ENCODE data around the gene ZDHHC14. TPM values are rescaled to one million over a fixed set of nuclear protein-coding genes. Genes with fewer than 3 reads are reported as not detected.

ZDHHC14 gene
- total RNA-seq, 4 donors from 2014 or later, result 7.3 to 14.4 (median 8.1) TPM

DNA sequence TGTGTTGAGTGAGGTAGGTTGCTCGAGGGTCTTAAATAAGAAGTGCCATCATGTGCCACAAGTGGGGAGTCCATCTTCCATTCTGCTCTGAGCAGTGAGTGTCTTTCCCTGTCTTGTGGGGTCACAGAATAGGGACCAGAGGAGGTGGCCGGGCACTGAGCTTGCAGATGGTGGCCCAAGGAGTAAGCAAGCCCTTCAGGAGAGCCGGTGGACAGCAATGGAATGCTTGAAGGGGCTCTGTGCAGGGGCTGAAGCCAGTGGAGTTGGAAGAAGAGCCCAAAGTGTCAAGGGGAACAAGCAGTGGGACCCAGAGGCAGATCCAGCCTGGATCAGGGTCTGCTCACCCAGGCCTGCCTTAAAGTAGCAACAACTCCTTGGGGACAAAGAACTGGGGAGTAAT lies 228.6 kb downstream of the ZDHHC14 start:
- H3K36me3 ChIP-seq, result no peaks in the 10 kb centered on the region
- H3K4me1 ChIP-seq, result no peaks in the 10 kb centered on the region
- 83 to 100% methylated on average over 1 to 3 of the region's 3 CpGs for WGBS, 2 donors (ENCODE audit: low coverage in 1 of 2)
- no peak overlapping the region for H3K27ac ChIP-seq
- no peak overlapping the region for H3K4me3 ChIP-seq
- no peak for ATAC-seq
- TF ChIP-seq POLR2A (IDR thresholded peaks at IDR 0.05) (no peak), POLR2AphosphoS5 (IDR thresholded peaks at IDR 0.05) (no peak), EP300 (IDR thresholded peaks at IDR 0.05) (no peak)
- TF ChIP-seq, protein P1, sequence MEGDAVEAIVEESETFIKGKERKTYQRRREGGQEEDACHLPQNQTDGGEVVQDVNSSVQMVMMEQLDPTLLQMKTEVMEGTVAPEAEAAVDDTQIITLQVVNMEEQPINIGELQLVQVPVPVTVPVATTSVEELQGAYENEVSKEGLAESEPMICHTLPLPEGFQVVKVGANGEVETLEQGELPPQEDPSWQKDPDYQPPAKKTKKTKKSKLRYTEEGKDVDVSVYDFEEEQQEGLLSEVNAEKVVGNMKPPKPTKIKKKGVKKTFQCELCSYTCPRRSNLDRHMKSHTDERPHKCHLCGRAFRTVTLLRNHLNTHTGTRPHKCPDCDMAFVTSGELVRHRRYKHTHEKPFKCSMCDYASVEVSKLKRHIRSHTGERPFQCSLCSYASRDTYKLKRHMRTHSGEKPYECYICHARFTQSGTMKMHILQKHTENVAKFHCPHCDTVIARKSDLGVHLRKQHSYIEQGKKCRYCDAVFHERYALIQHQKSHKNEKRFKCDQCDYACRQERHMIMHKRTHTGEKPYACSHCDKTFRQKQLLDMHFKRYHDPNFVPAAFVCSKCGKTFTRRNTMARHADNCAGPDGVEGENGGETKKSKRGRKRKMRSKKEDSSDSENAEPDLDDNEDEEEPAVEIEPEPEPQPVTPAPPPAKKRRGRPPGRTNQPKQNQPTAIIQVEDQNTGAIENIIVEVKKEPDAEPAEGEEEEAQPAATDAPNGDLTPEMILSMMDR (IDR thresholded peaks at IDR 0.05), result no peak
- no peaks in the 10 kb centered on the region for H3K27me3 ChIP-seq
- H3K9me3 ChIP-seq, result no peaks in the 10 kb centered on the region

DNA sequence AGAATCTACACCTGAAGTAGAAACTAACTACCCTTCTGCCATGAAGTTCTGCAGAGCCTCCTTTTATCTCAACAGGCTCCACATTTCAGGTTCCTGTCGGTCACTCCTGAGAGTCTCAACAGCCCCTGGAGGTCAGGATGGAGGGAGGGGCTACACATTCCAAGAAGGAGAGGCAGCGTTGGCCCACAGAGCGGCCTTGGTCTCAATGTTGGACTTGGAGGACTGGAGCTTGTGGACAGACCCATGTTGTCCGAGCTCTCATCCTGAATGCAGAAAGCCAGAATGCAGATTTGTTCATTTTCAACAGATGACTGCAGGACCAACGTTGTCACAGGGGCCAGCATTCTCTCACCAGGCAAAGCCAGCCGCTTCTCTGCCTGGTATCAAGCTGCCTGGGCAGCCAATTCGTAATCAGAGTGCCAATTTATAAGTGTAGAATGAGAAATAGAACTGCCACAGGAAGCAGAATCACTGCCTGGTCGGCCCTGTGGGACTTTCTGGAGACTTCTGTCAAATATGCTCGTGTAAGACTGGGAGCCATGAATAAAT lies 229.5 kb downstream of the ZDHHC14 start:
- H3K4me3 ChIP-seq, result no peak overlapping the region
- no peak for ATAC-seq
- H3K36me3 ChIP-seq, result no peaks in the 10 kb centered on the region
- H3K27me3 ChIP-seq, result no peaks in the 10 kb centered on the region
- no peak overlapping the region for H3K27ac ChIP-seq
- 88 to 100% methylated on average over 5 to 9 of the region's 9 CpGs for WGBS, 2 donors (ENCODE audit: low coverage in 1 of 2)
- H3K4me1 ChIP-seq, result no peaks in the 10 kb centered on the region
- no peaks in the 10 kb centered on the region for H3K9me3 ChIP-seq
- no peak for TF ChIP-seq POLR2AphosphoS5 (IDR thresholded peaks at IDR 0.05)
- TF ChIP-seq, protein P1 (IDR thresholded peaks at IDR 0.05), result no peak
- no peak for TF ChIP-seq POLR2A (IDR thresholded peaks at IDR 0.05)
- no peak for TF ChIP-seq EP300 (IDR thresholded peaks at IDR 0.05)

DNA sequence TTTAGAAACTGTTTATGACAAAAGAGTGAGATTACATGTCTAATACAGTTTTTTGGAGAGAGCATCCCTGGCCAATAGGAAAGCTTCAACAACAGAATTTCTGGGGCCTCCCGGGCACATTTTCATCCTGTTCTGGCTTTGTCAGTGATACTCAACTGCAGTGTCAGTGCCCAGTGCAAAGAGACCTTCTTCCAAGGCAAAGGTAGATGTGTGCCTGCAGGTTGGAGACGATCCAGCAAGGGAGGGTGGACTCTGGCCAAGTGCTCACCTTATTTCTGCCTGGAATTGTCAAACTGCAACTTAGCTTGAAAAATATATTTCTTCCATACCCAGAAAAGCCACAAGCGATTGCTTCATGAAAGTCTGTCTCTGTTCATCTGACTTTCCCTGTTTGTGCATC lies 230.4 kb downstream of the ZDHHC14 start:
- Histone ChIP-seq H3K27me3 (no peaks in the 10 kb centered on the region), H3K9me3 (no peaks in the 10 kb centered on the region), H3K36me3 (no peaks in the 10 kb centered on the region), H3K4me3 (no peak overlapping the region), H3K4me1 (no peaks in the 10 kb centered on the region), H3K27ac (no peak overlapping the region)
- 80 to 87% methylated on average over 2 to 3 of the region's 3 CpGs for WGBS, 2 donors (ENCODE audit: low coverage in 1 of 2)
- TF ChIP-seq EP300 (IDR thresholded peaks at IDR 0.05) (no peak), POLR2A (IDR thresholded peaks at IDR 0.05) (no peak), POLR2AphosphoS5 (IDR thresholded peaks at IDR 0.05) (no peak)
- TF ChIP-seq, protein P1 (IDR thresholded peaks at IDR 0.05), result no peak
- no peak for ATAC-seq

DNA sequence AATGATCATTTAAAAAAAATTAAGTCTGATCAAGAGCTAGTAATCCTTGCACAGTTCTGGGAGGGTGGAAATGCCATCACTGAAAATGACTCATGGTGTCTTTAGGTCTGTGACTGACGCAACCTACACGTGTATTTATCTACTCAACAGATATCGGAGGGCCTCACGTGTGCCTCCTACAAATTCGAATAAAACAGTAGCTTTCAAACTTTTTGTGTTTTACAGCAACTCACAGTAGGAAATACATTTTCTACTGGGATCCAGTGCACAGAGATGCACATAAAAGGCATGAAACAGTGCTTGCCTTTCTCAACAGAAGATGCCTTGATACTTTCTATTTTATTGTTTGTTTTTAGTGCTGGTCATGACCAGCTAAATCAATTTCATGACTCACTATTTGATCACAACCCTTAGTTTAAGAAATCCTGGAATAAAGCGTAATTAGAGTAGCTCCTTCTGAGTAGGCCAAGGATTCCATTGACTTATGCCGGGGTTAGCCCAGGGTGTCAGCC lies 232.1 kb downstream of the ZDHHC14 start:
- Histone ChIP-seq H3K4me1 (no peaks in the 10 kb centered on the region), H3K4me3 (no peak overlapping the region), H3K27ac (no peak overlapping the region), H3K36me3 (no peaks in the 10 kb centered on the region), H3K27me3 (no peaks in the 10 kb centered on the region), H3K9me3 (no peaks in the 10 kb centered on the region)
- 83% methylated on average over 5 to 7 of the region's 7 CpGs for WGBS, 2 donors (ENCODE audit: low coverage in 1 of 2)
- no peak for ATAC-seq
- TF ChIP-seq POLR2AphosphoS5 (IDR thresholded peaks at IDR 0.05) (no peak), POLR2A (IDR thresholded peaks at IDR 0.05) (no peak), EP300 (IDR thresholded peaks at IDR 0.05) (no peak)
- TF ChIP-seq, protein P1 (IDR thresholded peaks at IDR 0.05), result no peak

DNA sequence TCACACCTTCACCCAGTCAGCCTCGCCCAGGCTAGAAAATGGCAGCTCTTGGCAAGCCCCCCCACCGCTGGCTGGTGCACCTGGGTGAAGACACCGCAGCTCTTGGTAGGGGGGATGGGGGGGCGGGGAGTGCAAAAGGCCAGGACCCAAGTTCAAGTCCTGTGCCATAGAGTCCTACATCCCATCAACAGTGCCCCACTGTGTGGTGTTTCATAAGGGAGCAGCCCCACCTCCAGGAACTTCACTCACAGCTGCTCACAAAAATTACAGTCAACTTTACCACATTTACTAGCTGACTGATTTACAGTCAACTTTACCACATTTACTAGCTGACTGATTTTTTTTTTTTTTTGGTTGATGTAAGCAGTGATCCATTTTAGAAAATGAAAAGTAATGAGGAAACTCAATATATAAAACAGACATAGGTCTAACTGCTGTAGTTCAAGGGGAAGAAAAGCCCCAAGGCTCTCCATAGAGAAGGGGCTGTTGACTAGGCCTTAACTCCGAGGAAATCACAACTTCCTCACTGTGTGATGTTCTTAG lies 233.1 kb downstream of the ZDHHC14 start:
- Histone ChIP-seq H3K4me3 (no peak overlapping the region), H3K4me1 (no peaks in the 10 kb centered on the region), H3K27me3 (no peaks in the 10 kb centered on the region), H3K36me3 (no peaks in the 10 kb centered on the region), H3K27ac (no peak overlapping the region), H3K9me3 (no peaks in the 10 kb centered on the region)
- ATAC-seq, result no peak
- TF ChIP-seq POLR2AphosphoS5 (IDR thresholded peaks at IDR 0.05), result no peak
- TF ChIP-seq POLR2A (IDR thresholded peaks at IDR 0.05), result no peak
- WGBS, 2 donors (ENCODE audit: low coverage in 1 of 2), result 100% methylated on average over 2 to 3 of the region's 5 CpGs
